Kidney epithelial cell (primary cell): ENCODE measurements around the gene MRC1. TPM values are rescaled to one million over a fixed set of nuclear protein-coding genes. Genes with fewer than 3 reads are reported as not detected.

Experiments
- DNase-seq: peaks from one replicate; pipeline ENCODE4 v3.0.0-alpha.2; 2010; ENCODE audit warnings: low read depth
- H3K27me3 ChIP-seq: 2 replicates; pipeline ENCODE4 v1.6.0; 2011; ENCODE audit warnings: low read length; ENCODE audit not compliant: control insufficient read depth, insufficient read depth
- H3K36me3 ChIP-seq: 2 replicates; pipeline ENCODE4 v1.5.1; 2011; ENCODE audit warnings: low read length; ENCODE audit not compliant: control insufficient read depth, insufficient read depth
- H3K4me3 ChIP-seq: 2 replicates; pipeline ENCODE4 v1.5.1; 2011; ENCODE audit warnings: low read depth, mild to moderate bottlenecking, control low read depth, low read length
- total RNA-seq: library from RNA; depleted of rRNA; stranded (reverse); fragments of >200 nt; gene quantifications from 2 replicates; pipeline ENCODE4 v1.2.3, GENCODE V29; 2015
- TF ChIP-seq, protein P1 (sequence below): IDR thresholded peaks from 2 replicates; pipeline ENCODE4 v1.5.1; 2011; ENCODE audit warnings: mild to moderate bottlenecking, moderate library complexity, low read length, control low read depth, inconsistent platforms; ENCODE audit not compliant: insufficient read depth, poor library complexity, severe bottlenecking

The MRC1 gene
- total RNA-seq, 1 donor from 2014 or later: 0.29 TPM

DNA sequence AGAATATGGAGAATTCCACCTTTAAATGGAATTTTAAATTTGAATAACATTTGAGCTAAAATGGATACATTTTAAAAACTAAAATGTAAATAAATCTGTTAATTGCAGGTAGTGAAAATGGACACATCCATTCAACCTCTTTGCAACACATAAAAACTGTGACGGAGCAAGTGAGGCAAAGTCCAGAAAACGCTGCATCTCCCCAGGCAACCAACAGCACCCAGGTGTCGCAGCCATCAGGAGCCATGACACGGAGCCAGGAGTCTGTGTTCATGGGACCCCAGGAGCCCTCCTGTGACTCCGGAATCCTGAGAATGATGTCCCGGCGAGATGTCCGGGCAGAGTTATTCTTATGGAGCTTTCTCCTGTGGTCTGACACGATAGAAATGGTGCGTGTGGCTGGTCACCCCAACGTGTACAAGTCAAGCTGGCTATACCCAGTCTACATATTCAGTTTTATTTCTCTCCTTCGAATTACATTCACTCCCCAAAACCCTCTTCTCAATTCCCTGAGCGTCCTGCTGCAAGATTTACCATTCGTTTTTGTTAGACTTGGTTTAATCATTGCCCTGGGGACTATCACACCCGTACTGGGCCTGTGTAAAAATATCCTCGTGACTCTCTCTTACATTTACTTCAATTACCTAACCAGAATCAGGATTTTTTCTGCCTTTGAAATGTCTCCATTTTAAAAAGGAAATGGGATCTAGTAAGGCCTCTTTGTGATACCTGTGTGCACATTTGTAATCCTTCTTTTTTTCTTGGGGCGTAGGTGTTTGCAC is 13.1 kb upstream of the MRC1 start:
- DNase-seq: no peak
- no peaks in the 10 kb centered on the region for H3K36me3 ChIP-seq
- H3K4me3 ChIP-seq: no peak overlapping the region
- no peaks in the 10 kb centered on the region for H3K27me3 ChIP-seq
- TF ChIP-seq, protein P1, sequence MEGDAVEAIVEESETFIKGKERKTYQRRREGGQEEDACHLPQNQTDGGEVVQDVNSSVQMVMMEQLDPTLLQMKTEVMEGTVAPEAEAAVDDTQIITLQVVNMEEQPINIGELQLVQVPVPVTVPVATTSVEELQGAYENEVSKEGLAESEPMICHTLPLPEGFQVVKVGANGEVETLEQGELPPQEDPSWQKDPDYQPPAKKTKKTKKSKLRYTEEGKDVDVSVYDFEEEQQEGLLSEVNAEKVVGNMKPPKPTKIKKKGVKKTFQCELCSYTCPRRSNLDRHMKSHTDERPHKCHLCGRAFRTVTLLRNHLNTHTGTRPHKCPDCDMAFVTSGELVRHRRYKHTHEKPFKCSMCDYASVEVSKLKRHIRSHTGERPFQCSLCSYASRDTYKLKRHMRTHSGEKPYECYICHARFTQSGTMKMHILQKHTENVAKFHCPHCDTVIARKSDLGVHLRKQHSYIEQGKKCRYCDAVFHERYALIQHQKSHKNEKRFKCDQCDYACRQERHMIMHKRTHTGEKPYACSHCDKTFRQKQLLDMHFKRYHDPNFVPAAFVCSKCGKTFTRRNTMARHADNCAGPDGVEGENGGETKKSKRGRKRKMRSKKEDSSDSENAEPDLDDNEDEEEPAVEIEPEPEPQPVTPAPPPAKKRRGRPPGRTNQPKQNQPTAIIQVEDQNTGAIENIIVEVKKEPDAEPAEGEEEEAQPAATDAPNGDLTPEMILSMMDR: no peak

DNA sequence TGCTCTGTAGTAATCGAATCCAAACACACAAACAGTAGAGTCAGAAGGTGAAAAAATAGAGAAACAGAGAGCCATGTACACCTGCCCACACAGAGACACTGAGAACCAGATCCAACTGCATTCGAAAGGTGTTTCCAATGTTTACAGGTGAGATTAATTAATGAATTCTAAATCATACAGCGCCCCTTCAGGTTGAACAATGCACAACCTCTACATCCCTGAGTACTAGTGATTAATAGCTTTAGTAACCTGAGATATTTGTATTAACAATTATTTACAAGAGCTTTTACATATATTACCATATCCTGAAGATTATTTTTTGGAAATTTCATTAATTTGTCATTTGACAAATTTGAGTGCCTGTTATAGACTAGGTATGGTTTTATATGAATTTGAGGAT is 7.6 kb upstream of the MRC1 start:
- DNase-seq: no peak
- H3K4me3 ChIP-seq: no peak overlapping the region
- no peaks in the 10 kb centered on the region for H3K27me3 ChIP-seq
- TF ChIP-seq, protein P1: no peak
- H3K36me3 ChIP-seq: no peaks in the 10 kb centered on the region

DNA sequence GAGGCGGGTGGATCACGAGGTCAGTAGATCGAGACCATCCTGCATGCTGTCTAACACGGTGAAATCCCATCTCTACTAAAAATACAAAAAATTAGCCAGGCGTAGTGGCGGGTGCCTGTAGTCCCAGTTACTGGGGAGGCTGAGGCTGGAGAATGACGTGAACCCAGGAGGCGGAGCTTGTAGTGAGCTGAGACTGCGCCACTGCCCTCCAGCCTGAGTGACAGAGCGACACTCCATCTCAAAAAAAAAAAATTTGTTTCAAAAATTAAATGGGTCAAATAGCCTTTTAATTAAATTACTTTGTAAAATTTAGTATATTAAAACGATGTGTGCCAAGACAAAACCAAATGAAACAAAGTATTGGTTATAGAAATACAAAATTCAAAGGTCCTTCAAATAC is 6.8 kb upstream of the MRC1 start:
- Histone ChIP-seq H3K27me3 (no peaks in the 10 kb centered on the region), H3K36me3 (no peaks in the 10 kb centered on the region), H3K4me3 (no peak overlapping the region)
- no peak for DNase-seq
- TF ChIP-seq, protein P1: no peak

DNA sequence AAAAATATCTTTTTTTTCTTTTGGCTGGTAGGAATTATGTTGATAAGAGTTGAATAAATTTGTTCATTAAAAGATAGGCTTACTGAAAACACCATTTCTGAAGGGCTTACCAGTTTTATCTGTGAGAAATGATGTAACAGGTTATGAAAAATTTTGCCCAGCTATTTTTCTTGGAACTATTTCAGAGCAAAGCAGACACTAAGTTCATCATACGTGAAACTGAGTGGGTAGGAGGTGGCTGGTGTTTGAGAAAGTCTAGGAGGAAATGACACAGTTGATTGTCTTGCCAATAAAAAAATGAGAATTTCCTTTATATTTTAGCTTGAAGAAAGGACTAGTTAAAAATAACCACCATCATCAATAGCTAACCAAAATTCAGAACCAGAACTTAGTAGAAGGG is 6.2 kb upstream of the MRC1 start:
- H3K4me3 ChIP-seq: no peak overlapping the region
- H3K36me3 ChIP-seq: no peaks in the 10 kb centered on the region
- no peaks in the 10 kb centered on the region for H3K27me3 ChIP-seq
- no peak for DNase-seq
- TF ChIP-seq, protein P1: no peak

DNA sequence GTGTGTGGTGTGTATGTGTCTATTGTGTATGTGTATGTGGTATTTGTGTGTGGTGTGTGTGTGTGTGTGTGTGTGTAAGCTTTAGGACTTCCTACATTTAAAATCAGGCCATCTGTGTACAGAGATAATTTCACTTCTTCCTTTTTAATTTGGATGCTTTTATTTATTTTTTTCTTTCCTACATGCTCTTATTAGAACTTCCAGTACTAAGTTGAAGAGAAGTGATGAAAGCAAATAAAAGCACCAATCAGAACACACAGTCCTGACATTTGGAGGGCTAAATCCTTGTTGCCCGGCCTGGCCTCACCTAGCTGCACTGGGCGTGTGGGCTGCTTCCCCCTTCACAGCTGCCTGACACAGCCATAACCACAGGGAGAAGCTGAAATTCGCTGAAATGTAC is 3.8 kb upstream of the MRC1 start:
- no peak overlapping the region for H3K4me3 ChIP-seq
- TF ChIP-seq, protein P1: no peak
- no peaks in the 10 kb centered on the region for H3K27me3 ChIP-seq
- no peaks in the 10 kb centered on the region for H3K36me3 ChIP-seq
- no peak for DNase-seq

DNA sequence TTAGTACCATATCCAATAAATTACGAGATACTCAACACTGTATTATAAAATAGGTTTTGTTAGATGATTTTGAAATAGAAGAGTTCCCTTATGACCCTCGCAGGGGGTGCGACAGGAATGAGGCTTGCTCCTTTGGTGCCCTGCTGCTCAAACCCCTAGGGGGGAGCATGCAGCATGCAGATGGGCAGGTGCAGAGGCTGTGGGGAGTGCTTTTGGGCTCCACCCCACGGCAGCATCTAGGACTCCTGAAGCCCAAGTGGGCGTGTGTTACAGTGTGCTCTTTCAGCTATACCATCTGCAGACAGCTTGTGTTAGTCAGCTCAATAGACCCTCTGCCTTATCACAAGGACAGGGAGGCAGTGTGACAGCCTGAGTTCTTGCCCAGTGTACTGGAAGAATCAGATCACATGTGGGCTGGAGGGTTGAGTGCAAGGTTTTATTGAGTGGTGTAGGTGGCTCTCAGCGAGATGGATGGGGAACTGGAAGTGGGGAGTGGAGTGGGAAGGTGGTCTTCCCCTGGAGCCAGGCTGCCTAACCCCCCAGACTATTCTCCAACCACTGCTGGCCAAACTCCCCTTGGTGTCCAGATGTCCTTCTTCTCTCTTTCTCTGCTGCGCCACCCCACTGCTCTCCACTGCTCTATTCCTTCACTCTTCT is 3.1 kb upstream of the MRC1 start:
- H3K4me3 ChIP-seq: no peak overlapping the region
- TF ChIP-seq, protein P1: peak; percentile 15
- DNase-seq: no peak
- H3K27me3 ChIP-seq: no peaks in the 10 kb centered on the region
- no peaks in the 10 kb centered on the region for H3K36me3 ChIP-seq
